PFSK-1 (cell line): ENCODE measurements around the gene SLC38A6.

ENCODE experiments used
- POLR2AphosphoS5 ChIP-seq: IDR thresholded peaks from 2 replicates; pipeline ENCODE4 v1.6.1; 2012; ENCODE audit warnings: low read depth, mild to moderate bottlenecking, control low read depth, low read length, moderate library complexity
- TAF1 ChIP-seq: IDR thresholded peaks from 2 replicates; pipeline ENCODE4 v1.6.1; 2012; ENCODE audit warnings: low read length, control low read depth, borderline replicate concordance; ENCODE audit not compliant: insufficient read depth
- TF ChIP-seq, protein P1 (sequence below), 2 experiments: IDR thresholded peaks; 2 replicates each; pipeline versions ENCODE4 v1.6.1 to v1.8.0; 2011 to 2012; ENCODE audit warnings: low read depth in 2 of 2, low read length in 2 of 2, control low read depth in 1 of 2, inconsistent platforms in 1 of 2, mild to moderate bottlenecking in 1 of 2, moderate library complexity in 1 of 2; ENCODE audit not compliant: insufficient read depth in 1 of 2

DNA sequence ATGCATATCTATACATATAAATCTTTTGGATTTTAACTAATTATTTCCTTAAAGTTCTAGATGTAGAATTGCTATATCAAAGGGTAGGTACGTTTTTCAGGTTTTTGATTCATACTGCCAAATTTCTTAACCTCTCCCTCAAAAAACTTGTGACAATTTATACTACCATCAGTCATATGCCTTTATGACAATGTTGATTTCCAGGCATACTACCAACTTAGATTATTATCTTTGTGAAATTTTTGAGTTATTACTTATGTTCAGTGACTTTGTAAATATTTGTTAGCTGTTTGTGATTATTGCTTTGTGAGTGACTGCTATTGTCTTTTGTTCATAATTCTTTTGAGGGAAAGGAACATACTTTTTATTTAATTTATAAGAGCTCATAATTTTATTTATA lies 107.0 kb downstream of the SLC38A6 start:
- TF ChIP-seq POLR2AphosphoS5 (no peak), TAF1 (no peak)
- TF ChIP-seq, protein P1, sequence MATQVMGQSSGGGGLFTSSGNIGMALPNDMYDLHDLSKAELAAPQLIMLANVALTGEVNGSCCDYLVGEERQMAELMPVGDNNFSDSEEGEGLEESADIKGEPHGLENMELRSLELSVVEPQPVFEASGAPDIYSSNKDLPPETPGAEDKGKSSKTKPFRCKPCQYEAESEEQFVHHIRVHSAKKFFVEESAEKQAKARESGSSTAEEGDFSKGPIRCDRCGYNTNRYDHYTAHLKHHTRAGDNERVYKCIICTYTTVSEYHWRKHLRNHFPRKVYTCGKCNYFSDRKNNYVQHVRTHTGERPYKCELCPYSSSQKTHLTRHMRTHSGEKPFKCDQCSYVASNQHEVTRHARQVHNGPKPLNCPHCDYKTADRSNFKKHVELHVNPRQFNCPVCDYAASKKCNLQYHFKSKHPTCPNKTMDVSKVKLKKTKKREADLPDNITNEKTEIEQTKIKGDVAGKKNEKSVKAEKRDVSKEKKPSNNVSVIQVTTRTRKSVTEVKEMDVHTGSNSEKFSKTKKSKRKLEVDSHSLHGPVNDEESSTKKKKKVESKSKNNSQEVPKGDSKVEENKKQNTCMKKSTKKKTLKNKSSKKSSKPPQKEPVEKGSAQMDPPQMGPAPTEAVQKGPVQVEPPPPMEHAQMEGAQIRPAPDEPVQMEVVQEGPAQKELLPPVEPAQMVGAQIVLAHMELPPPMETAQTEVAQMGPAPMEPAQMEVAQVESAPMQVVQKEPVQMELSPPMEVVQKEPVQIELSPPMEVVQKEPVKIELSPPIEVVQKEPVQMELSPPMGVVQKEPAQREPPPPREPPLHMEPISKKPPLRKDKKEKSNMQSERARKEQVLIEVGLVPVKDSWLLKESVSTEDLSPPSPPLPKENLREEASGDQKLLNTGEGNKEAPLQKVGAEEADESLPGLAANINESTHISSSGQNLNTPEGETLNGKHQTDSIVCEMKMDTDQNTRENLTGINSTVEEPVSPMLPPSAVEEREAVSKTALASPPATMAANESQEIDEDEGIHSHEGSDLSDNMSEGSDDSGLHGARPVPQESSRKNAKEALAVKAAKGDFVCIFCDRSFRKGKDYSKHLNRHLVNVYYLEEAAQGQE (IDR thresholded peaks at IDR 0.05; ENCODE audit: insufficient read depth in 1 of 2, low read depth in 2 of 2, low read length in 2 of 2), result no peak
